Measurements from ENCODE around the gene FKTN. TPM values are rescaled to one million over a fixed set of nuclear protein-coding genes. Genes with fewer than 3 reads are reported as not detected.
A peak's percentile ranks its signal among the peaks of the same experiment; 100 is the strongest.
"Not testable (repeated sequence)": the region's sequence is repeated elsewhere in the genome, so short reads cannot be mapped to it uniquely, and the experiment has no call there.

The FKTN gene
- total RNA-seq, 1 donor from 2014 or later, result 23.5 TPM

GRCh38 chr9:105522618-105523385, 35.1 kb upstream of the FKTN start:
- H3K4me3 Mint-ChIP-seq (ENCODE audit: unreplicated experiment); DNase-seq (ENCODE audit: extremely low spot score, unreplicated experiment); H3K9me3 Mint-ChIP-seq (ENCODE audit: unreplicated experiment); H3K27me3 Mint-ChIP-seq (ENCODE audit: unreplicated experiment); H3K4me1 Mint-ChIP-seq (ENCODE audit: unreplicated experiment); H3K27ac Mint-ChIP-seq (ENCODE audit: unreplicated experiment): not testable (repeated sequence)
- H3K36me3 Mint-ChIP-seq (ENCODE audit: unreplicated experiment), result peaks cover 24% of the 10 kb centered on the region

DNA sequence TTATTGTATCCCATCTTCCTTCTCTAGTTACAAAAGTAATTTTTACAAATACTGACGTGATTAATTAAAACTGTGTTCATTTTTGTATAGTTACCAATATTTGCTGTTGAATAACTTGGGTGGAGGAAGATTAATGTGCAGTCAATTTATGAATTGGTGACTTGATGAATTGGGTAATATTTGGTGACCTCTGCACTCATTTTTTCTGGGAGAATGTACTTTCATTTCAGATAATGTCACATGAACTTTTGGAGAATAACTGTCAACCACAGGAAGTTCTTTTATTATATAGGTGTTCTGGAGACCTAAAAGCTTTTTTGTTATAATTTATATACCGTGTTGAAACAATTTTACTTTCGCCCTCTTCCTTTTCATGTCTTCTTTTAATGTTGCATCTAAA, 26.4 kb upstream of the FKTN start:
- TF ChIP-seq CTCF (IDR thresholded peaks at IDR 0.05), result no peak
- no peak overlapping the region for H3K4me3 Mint-ChIP-seq (ENCODE audit: unreplicated experiment)
- H3K4me1 Mint-ChIP-seq (ENCODE audit: unreplicated experiment), result peaks cover 47% of the 10 kb centered on the region
- no peak for DNase-seq (ENCODE audit: extremely low spot score, unreplicated experiment)
- peaks cover 8% of the 10 kb centered on the region for H3K9me3 Mint-ChIP-seq (ENCODE audit: unreplicated experiment)
- H3K36me3 Mint-ChIP-seq (ENCODE audit: unreplicated experiment), result peaks cover 30% of the 10 kb centered on the region
- peak overlapping the region; percentile 52 for H3K27ac Mint-ChIP-seq (ENCODE audit: unreplicated experiment)
- no peaks in the 10 kb centered on the region for H3K27me3 Mint-ChIP-seq (ENCODE audit: unreplicated experiment)

DNA sequence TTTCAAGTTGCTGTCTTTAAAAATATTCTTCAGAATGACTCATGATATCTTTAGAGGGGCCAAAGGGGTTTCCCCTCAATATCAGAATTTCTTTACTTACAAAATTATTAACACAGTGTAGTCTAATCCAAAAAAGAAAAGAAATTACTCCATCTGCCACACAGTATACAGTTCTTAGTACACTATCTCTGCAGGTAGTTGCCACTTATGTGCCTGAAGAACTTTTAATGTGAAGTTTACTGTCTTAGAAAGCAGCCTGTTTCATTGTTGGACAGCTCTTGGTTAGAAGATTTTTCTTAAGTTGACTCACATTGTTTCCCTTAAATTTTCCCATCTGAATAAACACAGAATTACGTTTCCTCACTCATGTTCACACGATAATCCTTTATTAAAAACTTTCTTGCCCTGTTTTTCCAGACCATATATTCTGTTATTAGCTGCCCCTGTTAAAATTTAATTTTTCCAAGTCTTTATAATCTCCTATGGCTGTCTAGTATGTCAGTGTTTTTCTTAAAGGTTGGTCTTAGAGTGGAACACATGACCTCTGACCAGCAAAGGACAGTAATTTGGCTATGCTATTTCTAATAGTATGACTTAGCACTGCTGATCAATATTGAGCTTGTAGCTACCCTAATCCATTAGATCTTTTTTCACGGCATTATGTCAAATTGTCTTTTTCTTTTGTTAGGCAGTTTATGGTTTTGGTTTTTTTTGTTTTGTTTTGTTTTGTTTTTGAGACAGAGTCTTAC, 21.8 kb upstream of the FKTN start:
- H3K4me3 Mint-ChIP-seq (ENCODE audit: unreplicated experiment), result no peak overlapping the region
- H3K27ac Mint-ChIP-seq (ENCODE audit: unreplicated experiment), result peak overlapping the region; percentile 89
- TF ChIP-seq CTCF (IDR thresholded peaks at IDR 0.05), result no peak
- H3K9me3 Mint-ChIP-seq (ENCODE audit: unreplicated experiment), result peaks cover 3% of the 10 kb centered on the region
- peaks cover 53% of the 10 kb centered on the region for H3K4me1 Mint-ChIP-seq (ENCODE audit: unreplicated experiment)
- peaks cover 15% of the 10 kb centered on the region for H3K36me3 Mint-ChIP-seq (ENCODE audit: unreplicated experiment)
- H3K27me3 Mint-ChIP-seq (ENCODE audit: unreplicated experiment), result no peaks in the 10 kb centered on the region
- DNase-seq (ENCODE audit: extremely low spot score, unreplicated experiment), result no peak

GRCh38 chr9:105539452-105539851, 18.5 kb upstream of the FKTN start:
- H3K9me3 Mint-ChIP-seq (ENCODE audit: unreplicated experiment), result peaks cover 3% of the 10 kb centered on the region
- TF ChIP-seq CTCF (IDR thresholded peaks at IDR 0.05), result no peak
- DNase-seq (ENCODE audit: extremely low spot score, unreplicated experiment), result no peak
- H3K27ac Mint-ChIP-seq (ENCODE audit: unreplicated experiment), result no peak overlapping the region
- no peak overlapping the region for H3K4me3 Mint-ChIP-seq (ENCODE audit: unreplicated experiment)
- H3K27me3 Mint-ChIP-seq (ENCODE audit: unreplicated experiment), result no peaks in the 10 kb centered on the region
- H3K4me1 Mint-ChIP-seq (ENCODE audit: unreplicated experiment), result peaks cover 27% of the 10 kb centered on the region
- H3K36me3 Mint-ChIP-seq (ENCODE audit: unreplicated experiment), result peaks cover 11% of the 10 kb centered on the region

DNA sequence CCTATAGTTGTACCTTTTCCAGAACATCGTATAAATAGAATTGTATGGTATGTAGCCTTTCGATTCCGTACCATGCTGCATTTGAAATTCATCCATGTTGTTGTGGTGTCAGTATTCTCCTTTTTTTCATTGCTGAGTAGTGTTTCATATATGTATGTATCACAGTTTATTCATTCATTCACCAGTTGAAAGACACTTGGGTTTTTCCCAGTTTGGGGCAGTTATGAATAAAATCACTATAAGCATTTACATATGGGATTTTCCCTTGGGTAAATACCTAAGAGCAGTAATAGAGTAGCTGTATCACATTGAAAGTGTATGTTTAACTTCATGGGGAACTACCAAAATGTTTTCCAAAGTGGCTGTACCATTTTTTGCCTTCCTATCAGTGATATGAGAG, 16.1 kb upstream of the FKTN start:
- DNase-seq (ENCODE audit: extremely low spot score, unreplicated experiment), result no peak
- H3K27ac Mint-ChIP-seq (ENCODE audit: unreplicated experiment), result no peak overlapping the region
- H3K4me3 Mint-ChIP-seq (ENCODE audit: unreplicated experiment), result no peak overlapping the region
- TF ChIP-seq CTCF (IDR thresholded peaks at IDR 0.05), result no peak
- peaks cover 3% of the 10 kb centered on the region for H3K9me3 Mint-ChIP-seq (ENCODE audit: unreplicated experiment)
- peaks cover 14% of the 10 kb centered on the region for H3K36me3 Mint-ChIP-seq (ENCODE audit: unreplicated experiment)
- peaks cover 4% of the 10 kb centered on the region for H3K4me1 Mint-ChIP-seq (ENCODE audit: unreplicated experiment)
- no peaks in the 10 kb centered on the region for H3K27me3 Mint-ChIP-seq (ENCODE audit: unreplicated experiment)

All from osteocyte (in vitro differentiated cells).